C1 segment of cervical spinal cord (tissue), 14 donors: ENCODE data around the gene KLHL42.
"Not testable (repeated sequence)": the region's sequence is repeated elsewhere in the genome, so short reads cannot be mapped to it uniquely, and the experiment has no call there.

Experiments
- DNase-seq, 14 donors: peaks; one replicate each; lab custom pipeline; 2025; lab: John Stamatoyannopoulos, UW

KLHL42 gene

DNA sequence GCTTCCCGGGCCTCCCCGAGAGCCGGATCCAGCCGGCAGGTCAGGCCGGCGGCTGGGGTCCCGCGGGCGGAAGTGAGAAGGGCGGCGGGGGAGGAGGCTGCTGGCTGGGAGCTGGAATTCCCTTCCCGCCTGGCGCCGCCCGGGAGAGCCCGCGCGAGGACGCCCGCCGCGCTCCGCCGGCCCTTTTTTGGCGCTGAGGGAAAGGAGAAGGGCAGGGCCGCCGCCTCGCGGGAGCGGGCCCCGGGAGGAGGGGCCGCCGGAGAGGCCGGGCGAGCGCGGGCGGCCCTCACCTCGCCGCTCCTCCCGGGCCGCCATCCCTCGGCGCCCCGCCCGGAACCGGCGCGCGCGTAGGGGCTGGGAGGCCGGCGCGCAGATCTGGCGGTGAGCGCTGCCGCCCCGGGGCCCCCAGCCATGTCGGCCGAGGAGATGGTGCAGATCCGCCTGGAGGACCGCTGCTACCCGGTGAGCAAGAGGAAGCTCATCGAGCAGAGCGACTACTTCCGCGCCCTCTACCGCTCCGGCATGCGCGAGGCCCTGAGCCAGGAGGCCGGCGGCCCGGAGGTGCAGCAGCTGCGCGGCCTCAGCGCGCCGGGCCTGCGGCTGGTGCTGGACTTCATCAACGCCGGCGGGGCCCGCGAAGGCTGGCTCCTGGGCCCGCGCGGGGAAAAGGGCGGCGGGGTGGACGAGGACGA is at the start of gene KLHL42, which contains the start of gene MANSC4:
Gene KLHL42, plus strand, starts transcription at position 314 of the 692 bp plus-strand sequence. Its CDS starts 98 bp downstream, at position 412.
Gene MANSC4, minus strand, starts transcription at position 317 of the 692 bp plus-strand sequence. CDS start 8,960 bp downstream, outside the sequence.
- DNase-seq: peak in 13 of 14 donors; percentile 49 to 89 (median 74)

DNA sequence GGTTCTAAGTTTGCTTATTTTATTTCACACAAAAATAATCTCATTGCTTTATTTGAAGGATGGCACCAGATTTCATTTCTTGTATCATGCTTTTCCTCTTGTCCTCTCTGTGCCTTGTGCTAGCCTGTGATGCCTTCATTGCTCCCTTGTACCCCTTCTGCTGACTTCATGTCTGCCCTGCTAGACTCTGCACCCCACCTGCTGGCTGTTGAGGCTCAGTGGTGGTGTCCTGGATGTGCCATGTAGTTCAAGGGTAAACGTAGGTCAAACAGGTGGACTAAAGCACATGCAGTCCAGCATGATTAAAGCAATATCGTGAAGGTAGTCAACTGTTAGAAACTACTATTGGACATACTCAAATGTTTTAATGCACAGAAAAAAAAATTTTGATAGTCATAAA is 47.8 kb upstream of the KLHL42 start:
- no peak for DNase-seq

DNA sequence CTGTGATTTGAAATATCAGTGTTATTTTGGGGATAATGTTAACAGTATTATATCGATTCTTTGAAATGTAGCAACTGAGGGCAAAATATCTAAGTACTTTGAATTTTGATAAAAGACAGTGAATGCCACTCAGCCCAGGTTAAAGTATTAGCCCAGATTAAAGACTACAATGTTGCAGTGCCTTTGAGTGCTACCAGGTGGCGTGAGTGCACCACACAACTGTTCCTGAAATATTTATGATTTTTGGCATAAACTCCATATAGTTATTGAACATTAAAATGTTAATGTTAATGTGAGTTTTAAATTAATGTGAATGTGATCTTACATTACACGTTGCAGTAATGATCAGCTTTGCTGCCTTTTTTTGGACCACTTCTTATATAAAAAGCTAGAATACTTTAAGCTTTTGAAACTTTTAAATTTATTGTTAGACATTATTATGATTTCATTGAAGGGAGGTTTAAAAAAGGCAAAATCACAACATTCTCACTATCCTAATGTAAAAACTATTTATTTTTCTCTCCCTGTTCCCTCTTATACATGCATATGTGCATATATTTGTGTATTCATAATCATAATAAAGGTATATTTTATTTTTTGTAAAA is 46.9 kb upstream of the KLHL42 start:
- no peak for DNase-seq

DNA sequence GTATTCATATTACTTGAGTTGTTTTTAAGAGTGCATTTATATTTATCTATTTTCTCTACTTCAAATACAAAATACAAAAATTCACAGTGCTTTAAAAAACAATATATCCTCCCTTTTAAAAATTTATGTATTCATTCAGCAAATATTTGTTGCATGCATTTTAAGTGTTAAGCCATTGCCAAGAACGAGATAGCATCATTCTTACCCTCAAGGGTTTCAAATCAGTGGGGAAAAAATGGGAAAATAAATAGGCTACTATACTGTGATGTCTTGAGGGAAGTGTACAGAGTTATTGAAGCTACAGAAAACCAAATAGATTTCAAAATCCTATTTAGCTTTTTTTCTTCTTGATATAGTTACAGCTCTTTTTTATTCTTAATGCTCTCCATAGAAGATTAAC is 46.2 kb upstream of the KLHL42 start:
- no peak for DNase-seq

DNA sequence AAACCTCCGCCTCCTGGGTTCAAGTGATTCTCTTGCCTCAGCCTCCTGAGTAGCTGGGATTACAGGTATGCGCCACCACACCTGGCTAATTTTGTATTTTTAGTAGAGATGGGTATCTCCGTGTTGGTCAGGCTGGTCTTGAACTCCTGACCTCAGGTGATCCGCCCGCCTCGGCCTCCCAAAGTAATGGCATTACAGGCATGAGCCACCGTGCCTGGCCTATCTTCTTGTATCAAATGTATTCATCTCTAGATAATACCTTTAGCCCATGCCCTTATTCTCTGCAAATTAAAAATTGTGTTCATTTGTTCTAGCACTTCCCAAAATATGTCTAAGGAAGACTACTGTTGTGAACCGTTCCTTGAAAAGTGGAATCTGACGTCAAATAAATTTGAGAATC is 45.7 kb upstream of the KLHL42 start:
- not testable (repeated sequence) for DNase-seq

DNA sequence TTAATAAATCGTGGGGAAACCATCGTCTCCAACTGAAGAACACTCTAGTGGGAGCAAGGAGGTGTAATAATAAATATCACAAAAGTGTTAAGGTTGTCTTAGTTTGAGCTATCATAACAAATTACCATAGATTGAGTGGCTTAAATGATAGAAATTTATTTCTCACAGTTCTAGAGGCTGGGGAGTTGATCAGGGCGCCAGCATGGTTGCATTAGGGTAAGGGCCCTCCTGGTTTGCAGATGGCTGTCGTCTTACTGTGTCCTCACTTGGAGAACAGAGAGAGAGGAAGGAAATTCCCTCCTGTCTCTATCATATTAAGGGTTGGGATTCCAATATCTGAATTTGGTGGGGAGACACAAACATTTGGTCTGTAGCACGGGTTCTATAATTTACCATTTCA is 36.4 kb upstream of the KLHL42 start:
- DNase-seq: no peak

DNA sequence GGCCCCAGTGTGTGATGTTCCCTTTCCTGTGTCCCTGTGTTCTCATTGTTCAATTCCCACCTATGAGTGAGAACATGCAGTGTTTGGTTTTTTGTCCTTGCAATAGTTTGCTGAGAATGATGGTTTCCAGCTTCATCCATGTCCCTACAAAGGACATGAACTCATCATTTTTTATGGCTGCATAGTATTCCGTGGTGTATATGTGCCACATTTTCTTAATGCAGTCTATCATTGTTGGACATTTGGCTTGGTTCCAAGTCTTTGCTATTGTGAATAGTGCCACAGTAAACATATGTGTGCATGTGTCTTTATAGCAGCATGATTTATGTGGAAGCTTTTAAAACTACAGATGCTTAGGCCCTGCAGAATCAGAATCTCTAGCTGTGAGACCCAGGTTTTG is 34.3 kb upstream of the KLHL42 start:
- DNase-seq: not testable (repeated sequence)

DNA sequence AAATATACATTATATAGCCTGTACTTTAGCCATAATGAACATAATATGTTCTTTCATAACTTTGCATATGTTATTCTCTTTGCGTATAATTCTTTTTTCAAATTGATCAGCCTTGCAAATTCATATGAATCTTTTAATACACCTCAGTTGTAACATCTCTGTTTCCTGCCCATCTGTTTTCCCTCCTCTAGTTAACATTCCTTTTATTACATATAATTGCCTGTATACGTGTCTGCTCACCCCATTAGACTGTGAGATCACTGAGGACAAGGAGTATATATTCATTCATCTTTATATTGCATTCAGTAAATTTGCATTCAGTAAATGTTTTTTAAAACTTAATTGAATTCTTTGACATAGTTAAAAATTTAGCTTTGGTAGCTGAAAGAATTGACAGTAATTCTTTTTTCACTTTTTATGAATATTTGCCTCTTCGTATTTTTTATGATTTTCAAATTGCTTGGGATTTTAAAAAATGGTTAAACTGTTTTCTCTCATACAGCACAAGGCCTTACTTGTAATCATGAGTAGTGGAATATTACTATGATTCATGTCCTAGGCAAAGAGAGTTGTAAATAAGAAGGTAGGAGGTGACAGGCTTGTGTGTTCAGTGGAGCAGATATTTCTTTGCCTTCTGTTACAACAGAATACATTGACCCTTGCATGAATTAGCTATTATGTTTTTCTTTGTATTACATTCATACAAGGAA is 32.8 kb upstream of the KLHL42 start:
- no peak for DNase-seq

- DNase-seq: peak in 1 of 14 donors; percentile 47
These were observed 28.5 kb upstream of the KLHL42 start for GRCh38 chr12:27751386-27752047.

DNA sequence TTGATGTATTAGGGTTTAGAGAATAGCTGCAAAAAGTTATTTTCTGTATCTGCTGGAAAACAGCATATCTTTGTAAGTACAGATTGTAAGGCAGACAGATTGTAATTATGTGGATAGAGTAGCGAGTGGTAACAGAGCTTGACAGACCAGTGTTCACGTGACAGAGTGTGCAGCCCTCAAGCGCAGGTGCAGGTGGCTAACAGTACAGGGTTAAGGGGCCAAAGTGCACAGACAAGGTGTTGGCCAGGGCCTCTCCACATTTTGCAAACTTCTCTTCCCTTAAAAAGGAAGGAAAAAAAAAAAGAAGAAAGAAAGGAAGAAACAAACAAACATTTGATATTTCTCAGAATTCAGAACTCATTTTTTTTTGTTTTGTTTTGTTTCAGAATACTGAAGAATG is 25.2 kb upstream of the KLHL42 start:
- no peak for DNase-seq

DNA sequence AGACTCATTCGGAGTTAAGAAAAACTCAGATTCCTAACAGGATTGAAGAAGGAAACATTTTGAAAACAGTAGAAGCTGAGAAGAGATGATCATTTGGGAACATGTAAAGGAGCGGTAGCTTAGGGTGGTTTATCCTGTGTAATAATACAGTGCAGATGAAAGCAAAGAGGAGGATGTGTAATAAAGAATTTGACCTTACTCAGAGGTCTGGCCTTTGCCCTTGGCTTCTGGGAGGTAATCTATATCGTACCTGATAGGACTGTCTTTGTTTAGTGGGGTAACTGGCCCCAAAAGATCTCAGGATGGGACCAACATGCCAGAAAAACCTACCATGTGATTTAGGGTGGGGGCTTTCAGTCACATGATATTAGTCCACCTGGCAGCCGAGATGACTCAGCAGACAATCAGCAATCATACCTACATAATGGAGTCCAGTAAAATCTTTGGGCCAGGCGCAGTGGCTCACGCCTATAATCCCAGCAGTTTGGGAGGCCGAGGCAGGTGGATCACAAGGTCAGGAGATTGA is 23.3 kb upstream of the KLHL42 start:
- no peak for DNase-seq

DNA sequence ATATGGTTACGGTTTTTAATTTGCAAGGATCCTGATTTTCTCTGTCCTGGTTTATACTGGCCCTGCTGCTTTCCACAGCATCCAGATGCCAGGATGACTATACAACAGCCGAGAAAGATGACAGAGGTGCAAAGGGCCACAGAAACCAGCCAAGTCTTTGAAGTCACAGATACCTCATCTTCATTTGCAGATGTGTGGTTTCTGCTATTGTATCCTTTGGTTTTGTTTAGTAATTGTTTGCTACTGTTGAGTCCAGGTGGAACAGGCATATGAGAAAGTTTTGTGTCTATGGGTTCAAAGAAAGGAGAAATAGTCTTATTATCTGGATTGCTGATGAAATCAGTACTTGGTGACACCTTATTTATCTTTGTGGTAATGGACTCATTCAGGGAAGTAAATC is 17.3 kb upstream of the KLHL42 start:
- no peak for DNase-seq

- no peak for DNase-seq
These were observed 13.4 kb upstream of the KLHL42 start for GRCh38 chr12:27766587-27766986.

DNA sequence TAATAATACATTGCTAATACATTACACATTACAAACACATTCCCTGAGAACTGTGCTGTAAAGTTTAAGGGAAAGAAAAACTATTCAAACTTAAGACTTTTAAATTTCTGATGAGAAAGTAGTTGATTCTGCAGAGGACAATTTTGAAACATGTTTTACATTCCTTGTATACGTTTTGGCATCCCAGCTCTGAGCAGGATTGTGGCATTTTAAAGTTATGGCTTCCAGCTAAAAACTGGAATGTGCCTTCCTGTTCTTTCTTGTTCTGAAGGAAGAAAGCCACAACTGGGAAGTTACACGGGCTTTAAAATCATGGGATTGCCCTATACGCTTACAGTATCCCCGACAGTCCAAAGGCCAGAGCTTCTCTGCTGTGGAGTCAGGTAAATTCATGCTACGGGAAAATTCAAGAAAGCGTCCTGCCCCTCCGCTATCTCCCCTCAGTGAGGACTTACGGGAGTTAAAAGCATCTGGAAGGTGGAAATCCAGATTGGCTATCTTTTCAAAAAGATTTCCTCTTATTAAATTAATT is 10.8 kb upstream of the KLHL42 start:
- no peak for DNase-seq

DNA sequence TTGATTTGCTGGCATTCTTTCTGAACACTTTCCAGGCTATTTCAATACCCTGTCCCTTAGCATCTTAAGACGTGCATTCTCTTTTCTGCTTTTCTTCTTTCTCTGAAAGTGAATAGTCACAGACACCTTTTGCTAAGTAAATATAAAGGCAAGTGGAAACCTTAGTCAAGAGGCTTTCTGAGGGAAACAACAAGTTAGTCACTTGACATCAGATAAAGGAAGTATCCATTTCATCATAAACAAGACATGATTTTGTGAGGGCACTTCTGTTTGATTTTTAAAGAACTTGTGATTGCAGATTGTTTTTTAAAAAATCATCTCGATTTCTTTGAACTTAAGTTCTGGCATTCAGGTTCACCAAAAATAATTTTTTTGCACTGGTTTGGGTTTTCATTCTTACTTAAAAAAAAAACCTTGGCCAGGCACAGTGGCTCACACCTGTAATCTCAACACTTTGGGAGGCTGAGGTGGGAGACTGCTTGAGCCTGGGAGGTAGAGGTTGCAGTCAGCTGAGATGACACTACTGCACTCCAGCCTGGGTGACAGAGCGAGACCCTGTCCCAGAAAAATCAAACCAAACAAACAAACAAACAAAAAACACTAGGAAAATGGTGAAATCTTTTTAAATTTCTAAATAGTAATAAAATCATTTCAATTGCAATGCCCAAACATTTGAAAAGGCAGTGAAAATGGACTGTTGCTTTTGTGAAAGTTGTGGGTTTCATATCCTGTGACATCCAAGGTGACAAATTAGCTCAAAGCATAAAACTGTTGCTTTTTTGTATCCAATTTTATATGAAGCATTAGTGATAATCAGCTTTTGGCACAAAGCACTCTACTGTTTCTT is 8.3 kb upstream of the KLHL42 start:
- DNase-seq: no peak

- no peak for DNase-seq
These were observed 7.5 kb upstream of the KLHL42 start for GRCh38 chr12:27772328-27773049.

DNA sequence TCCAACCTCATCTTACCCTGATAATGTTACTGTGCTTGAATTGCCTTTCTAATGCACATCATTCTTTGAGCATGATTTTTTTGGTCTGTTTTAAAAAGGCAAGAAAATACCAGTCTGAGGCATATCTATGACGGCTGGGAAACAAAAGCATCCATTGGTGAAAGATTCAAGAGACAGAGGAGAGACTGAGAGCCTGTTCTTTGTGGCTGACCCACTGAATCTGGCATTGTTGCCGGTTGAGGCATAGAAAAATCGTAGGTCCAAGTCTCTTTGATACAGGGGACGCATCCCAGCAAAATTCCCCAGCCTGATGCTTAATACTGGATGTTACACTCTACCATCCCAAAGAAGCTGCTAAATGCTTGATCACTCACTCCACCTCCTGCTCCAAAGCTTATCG is 2.9 kb upstream of the KLHL42 start:
- peak in 8 of 14 donors; percentile 7 to 38 (median 20) for DNase-seq

- no peak for DNase-seq
These were observed 1.8 kb upstream of the KLHL42 start for GRCh38 chr12:27778206-27778605.

- peak in 12 of 14 donors; percentile 33 to 77 (median 58) for DNase-seq
These were observed 565 bp upstream of the KLHL42 start for GRCh38 chr12:27779416-27779919.
